ENCODE results near the gene AFG3L2. TPM values are rescaled to one million over a fixed set of nuclear protein-coding genes. Genes with fewer than 3 reads are reported as not detected.
A peak's percentile ranks its signal among the peaks of the same experiment; 100 is the strongest.

Gene AFG3L2
- polyA plus RNA-seq, 3 donors, result 66.3 to 77.8 (median 66.5) TPM

DNA sequence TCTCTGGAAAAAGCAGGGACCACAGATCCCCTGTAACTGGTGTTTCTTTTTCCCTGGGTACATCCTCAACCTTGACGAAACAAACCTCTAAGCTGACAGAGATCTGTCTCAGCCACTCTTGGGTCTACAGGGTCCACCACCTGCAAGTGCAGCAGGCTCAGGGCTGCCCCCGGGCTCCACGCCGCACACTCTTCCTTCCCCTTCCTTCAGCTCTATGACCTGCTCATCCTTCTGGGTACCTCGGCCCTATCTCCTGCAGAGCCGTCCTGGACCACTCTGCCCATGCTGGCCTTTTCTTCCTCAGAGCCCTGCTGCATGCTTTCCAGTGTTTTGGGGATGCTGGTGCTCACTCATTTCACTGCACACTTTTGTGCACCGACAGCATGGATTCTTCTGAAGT, 41.5 kb downstream of the AFG3L2 start:
- DNase-seq (ENCODE audit: extremely low read depth in 1 of 11, low read depth in 9 of 11, low spot score in 4 of 11), result no peak

- DNase-seq (ENCODE audit: extremely low read depth in 1 of 11, low read depth in 9 of 11, low spot score in 4 of 11), result no peak
These were observed 42.2 kb downstream of the AFG3L2 start for GRCh38 chr18:12334863-12335262.

GRCh38 chr18:12334366-12334808, 42.6 kb downstream of the AFG3L2 start:
- no peak for DNase-seq (ENCODE audit: extremely low read depth in 1 of 11, low read depth in 9 of 11, low spot score in 4 of 11)

DNA sequence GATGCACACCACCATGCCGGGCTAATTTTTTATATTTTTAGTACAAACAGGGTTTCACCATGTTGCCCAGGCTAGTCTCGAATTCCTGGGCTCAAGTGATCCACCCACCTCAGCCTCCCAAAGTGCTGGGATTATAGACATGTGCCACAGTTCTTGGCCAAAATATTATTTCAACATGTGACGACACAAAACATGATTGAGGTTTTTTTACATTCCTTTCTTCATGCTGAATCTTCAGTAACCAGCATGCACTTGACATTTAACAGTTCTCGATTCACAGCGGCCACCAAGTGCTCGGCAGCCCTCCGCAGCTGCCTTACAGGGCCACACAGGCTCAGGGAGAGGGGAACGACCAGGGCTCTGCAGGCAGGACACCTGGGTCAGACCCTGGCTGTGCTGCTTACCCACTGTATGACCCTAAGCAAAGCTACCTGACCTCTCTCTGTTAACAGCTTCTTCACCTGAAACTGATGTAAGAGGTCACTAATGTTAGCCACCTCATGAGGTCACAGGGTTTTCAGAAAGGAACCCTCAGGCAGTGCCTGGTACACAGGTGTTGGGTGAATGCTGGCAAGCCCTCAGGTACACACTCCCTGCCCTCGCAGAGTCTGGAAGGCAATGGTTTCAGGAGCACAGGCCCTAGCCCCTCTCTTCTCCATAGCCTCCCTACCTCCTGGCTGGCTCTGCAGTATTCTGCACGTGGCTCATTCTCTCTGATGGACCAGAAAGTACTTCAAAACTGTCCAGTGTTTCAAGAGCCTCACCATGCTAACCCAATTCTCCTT, 43.3 kb downstream of the AFG3L2 start:
- DNase-seq (ENCODE audit: extremely low read depth in 1 of 11, low read depth in 9 of 11, low spot score in 4 of 11), result no peak

DNA sequence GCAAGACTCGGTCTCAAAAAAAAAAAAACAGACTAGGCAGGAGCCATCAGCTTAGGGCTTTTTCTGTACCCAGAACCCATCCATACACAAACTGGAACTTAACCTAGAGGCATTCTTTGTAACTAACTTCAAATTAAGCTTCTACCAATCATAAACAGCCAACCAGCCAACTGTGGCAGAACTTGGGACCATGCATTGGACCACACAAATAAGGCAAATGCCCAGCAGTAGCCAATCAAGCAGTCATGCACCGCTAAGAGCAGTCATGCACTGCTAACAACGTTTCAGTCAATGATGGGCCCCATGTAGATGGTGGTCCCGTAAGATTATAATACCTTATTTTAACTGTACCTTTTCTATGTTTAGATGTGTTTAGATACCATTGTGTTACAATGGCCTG, 46.3 kb downstream of the AFG3L2 start:
- DNase-seq (ENCODE audit: extremely low read depth in 1 of 11, low read depth in 9 of 11, low spot score in 4 of 11), result no peak

GRCh38 chr18:12329125-12329698, 47.8 kb downstream of the AFG3L2 start:
- DNase-seq (ENCODE audit: extremely low read depth in 1 of 11, low read depth in 9 of 11, low spot score in 4 of 11), result no peak

GRCh38 chr18:12328179-12328823, 48.7 kb downstream of the AFG3L2 start:
- no peak for DNase-seq (ENCODE audit: extremely low read depth in 1 of 11, low read depth in 9 of 11, low spot score in 4 of 11)

DNA sequence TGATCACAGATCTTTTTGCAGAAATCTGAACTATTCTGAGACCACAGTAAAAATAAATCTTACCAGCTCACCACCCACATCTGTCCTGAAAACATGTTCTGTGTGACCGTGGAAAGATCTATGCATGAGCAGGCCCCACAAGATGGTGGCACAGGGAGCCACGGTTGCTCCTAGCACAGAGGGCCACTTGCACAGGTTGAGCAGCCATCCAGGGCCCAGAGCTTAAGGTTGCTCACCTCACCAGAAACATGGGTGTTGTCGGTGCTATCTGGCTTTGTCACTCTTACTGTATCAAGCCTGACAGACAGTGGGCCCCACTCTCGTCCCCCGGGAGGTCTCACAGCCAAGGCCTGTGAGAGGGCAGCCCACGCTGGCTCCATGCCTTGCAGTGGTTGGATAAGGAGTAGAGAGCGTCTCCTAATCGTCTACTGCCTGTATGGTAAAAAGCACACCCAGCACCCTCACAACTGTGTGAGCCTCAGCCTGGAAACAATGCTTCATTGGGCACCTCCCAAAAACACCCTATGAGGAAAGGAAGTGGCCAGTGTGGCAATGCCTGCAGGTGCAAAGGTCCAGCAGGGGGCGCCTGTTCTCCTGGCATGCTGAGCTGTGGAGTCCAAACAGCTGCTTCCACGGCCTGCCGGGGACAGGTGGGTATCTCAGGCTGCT, 49.4 kb downstream of the AFG3L2 start:
- DNase-seq (ENCODE audit: extremely low read depth in 1 of 11, low read depth in 9 of 11, low spot score in 4 of 11), result peak in 3 of 11 donors; percentile 23 to 38 (median 28)

GRCh38 chr18:12326711-12327460, 50.1 kb downstream of the AFG3L2 start:
- DNase-seq (ENCODE audit: extremely low read depth in 1 of 11, low read depth in 9 of 11, low spot score in 4 of 11), result no peak

DNA sequence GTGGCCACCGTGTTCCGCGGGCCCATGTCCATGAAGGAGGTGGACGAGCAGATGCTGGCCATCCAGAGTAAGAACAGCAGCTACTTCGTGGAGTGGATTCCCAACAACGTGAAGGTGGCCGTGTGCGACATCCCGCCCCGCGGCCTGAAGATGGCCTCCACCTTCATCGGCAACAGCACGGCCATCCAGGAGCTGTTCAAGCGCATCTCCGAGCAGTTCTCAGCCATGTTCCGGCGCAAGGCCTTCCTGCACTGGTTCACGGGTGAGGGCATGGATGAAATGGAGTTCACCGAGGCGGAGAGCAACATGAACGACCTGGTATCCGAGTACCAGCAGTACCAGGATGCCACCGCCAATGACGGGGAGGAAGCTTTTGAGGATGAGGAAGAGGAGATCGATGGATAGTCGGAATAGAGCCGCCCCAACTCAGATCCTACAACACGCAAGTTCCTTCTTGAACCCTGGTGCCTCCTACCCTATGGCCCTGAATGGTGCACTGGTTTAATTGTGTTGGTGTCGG, 51.2 kb downstream of the AFG3L2 start:
- DNase-seq (ENCODE audit: extremely low read depth in 1 of 11, low read depth in 9 of 11, low spot score in 4 of 11), result no peak

- DNase-seq (ENCODE audit: extremely low read depth in 1 of 11, low read depth in 9 of 11, low spot score in 4 of 11), result no peak
These were observed 51.9 kb downstream of the AFG3L2 start for GRCh38 chr18:12324991-12325725.

- peak in 1 of 11 donors; percentile 21 for DNase-seq (ENCODE audit: extremely low read depth in 1 of 11, low read depth in 9 of 11, low spot score in 4 of 11)
These were observed 55.7 kb downstream of the AFG3L2 start for GRCh38 chr18:12321333-12321732.

DNA sequence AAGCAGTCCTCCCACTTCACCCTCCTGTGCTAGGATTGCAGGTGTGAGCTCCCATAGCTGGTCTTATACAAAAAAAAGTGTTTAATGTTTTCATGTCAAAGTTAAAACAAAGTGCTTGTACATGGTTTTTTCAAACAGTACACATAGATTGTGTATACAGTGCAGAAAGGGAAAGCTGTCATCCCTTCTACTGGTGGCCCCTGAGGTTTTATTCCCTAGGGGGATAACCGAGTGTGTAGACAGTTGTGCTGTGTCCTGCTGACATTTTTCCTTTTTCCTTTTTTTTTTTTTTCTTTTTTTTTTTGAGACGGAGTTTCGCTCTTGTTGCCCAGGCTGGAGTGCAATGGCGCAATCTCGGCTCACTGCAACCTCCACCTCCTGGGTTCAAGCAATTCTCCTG, 58.2 kb downstream of the AFG3L2 start:
- DNase-seq (ENCODE audit: extremely low read depth in 1 of 11, low read depth in 9 of 11, low spot score in 4 of 11), result no peak

GRCh38 chr18:12318334-12318697, 58.7 kb downstream of the AFG3L2 start:
- no peak for DNase-seq (ENCODE audit: extremely low read depth in 1 of 11, low read depth in 9 of 11, low spot score in 4 of 11)

DNA sequence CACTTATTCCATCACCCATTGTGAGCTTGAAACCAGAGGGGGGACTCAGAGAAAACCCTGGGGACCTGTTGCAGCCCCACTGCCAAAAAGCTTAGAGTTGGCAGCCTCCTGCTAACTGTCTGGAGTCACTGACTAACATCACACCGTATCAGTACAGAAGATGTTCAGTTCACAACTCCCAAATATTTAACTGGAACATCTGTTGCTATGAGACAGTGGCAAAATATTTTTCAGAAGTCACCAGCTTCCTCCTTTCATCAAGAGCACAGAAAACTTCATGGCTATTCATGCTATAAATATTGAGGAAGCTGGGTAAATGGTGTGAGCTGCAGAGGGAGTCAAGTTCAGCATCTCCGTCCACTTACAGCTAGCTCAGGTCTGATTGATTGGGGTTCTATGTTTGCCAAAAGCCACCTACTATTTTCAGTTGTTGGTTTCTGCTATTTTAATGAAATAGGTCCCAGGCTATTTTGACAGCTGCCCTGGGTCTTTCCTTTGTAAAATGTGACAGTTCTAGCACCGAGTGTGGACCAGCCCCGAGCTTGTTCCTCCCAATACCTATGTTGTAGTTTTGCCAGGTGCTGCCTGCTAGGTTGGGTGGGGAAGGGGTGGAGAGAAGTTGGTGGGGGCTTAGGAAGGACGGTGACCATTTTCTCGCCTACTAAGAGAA, 59.2 kb downstream of the AFG3L2 start:
- no peak for DNase-seq (ENCODE audit: extremely low read depth in 1 of 11, low read depth in 9 of 11, low spot score in 4 of 11)

DNA sequence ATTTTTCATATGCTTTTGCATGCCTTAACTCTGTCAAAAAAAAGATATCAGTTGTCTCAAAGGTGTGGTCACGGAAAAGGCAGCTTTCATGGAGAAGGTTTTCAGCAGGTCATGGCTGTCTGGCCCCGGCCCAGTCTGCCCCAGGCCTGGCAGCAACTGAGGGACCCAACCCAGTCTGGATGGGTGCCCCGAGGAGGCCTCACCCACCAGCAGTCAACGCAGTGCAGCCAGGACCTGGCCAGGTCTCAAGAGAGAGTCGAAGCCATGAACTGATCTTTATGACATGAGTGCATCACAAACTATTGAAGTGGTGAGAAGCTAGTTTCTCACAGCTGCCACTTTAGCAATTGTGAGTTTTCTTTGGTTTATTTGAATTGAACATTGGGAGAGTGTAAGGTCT, 61.1 kb downstream of the AFG3L2 start:
- no peak for DNase-seq (ENCODE audit: extremely low read depth in 1 of 11, low read depth in 9 of 11, low spot score in 4 of 11)

- no peak for DNase-seq (ENCODE audit: extremely low read depth in 1 of 11, low read depth in 9 of 11, low spot score in 4 of 11)
These were observed 61.5 kb downstream of the AFG3L2 start for GRCh38 chr18:12315490-12315889.
